K562 (cell line): Measurements from ENCODE around the gene BGN. TPM values are rescaled to one million over a fixed set of nuclear protein-coding genes. Genes with fewer than 3 reads are reported as not detected.

Experiments used
- CBFB ChIP-seq: sonication (generic); formaldehyde crosslinking; IDR thresholded peaks from 2 replicates; pipeline ENCODE4 v1.4.0; 2020; ENCODE audit warnings: mild to moderate bottlenecking, missing genetic modification reagents
- HDAC8 ChIP-seq: fragments of 450-650 bp; IDR thresholded peaks from 2 replicates; pipeline ENCODE4 v1.6.1; 2016; ENCODE audit warnings: mild to moderate bottlenecking, missing genetic modification characterization, moderate library complexity, missing compliant biosample characterization
- NELFE ChIP-seq: IDR thresholded peaks from 2 replicates; pipeline ENCODE4 v1.6.1; 2011; ENCODE audit warnings: mild to moderate bottlenecking; ENCODE audit not compliant: insufficient read depth, insufficient read length
- PPARD ChIP-seq: fragments of 250-450 bp; sonication (Bioruptor Pico); IDR thresholded peaks from 2 replicates; pipeline ENCODE4 v1.8.0; 2022; ENCODE audit warnings: inconsistent platforms, mild to moderate bottlenecking, moderate library complexity
- polyA plus RNA-seq, 8 experiments: library from polyadenylated mRNA; depleted of rRNA in 4 of 8; stranded (reverse) in 5 of 8; unstranded in 3 of 8; fragments of >200 nt; fragmentation: Nextera tagmentation in 2 of 8; fragmentation: Illumina TruSeq in 1 of 8; extraction: Ambion mirVana in 2 of 8; extraction: Trizol in 1 of 8; gene quantifications; 2 replicates each; pipeline versions ENCODE4 v1.2.1 to v1.2.3, GENCODE V29; 2011 to 2014; ENCODE audit warnings: inconsistent platforms in 1 of 8, missing spikeins in 1 of 8
- total RNA-seq, 7 experiments: library from RNA; depleted of rRNA in 6 of 7; stranded (reverse); fragments of >200 nt in 6 of 7; fragmentation: Illumina TruSeq in 2 of 7; extraction: Trizol in 2 of 7; gene quantifications; 2 replicates each; pipeline versions ENCODE4 v1.2.1 to v1.2.3, GENCODE V29; 2011 to 2021; ENCODE audit warnings: low replicate concordance in 1 of 7
- TF ChIP-seq, protein P1 (sequence below): fragments of 450-650 bp; IDR thresholded peaks from 2 replicates; pipeline ENCODE4 v1.6.1; 2016; ENCODE audit warnings: mild to moderate bottlenecking, moderate library complexity
- TF ChIP-seq, protein P2 (sequence below): fragments of 450-650 bp; conservative IDR thresholded peaks from 2 replicates; pipeline ENCODE4 v1.6.1; 2016; ENCODE audit warnings: missing genetic modification characterization, low read depth, mild to moderate bottlenecking, missing compliant biosample characterization, moderate library complexity

BGN gene
- total and polyA plus RNA-seq, 9 of the 15 experiments (the other 6 are each of a cell fraction or from before 2014, with no cell fraction given) = 0.11 TPM; not detected in 8

DNA sequence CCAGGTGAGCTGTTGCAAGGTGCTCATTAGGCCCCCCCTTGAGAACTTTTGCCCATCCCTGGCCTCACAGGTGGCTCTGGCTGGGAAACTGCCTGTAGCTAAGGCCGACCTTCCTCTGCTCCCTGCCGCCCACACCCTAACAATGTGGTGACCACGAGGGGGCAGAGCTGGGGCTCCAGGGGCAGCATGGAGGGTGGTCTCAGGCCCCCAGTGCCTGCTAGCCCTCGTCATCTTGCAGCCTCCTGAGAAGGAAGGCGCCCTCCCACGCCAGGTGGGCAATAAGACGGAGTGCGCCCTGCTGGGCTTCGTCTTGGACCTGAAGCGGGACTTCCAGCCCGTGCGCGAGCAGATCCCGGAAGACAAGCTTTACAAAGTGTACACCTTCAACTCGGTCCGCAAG lies 55.0 kb downstream of the BGN start (continued):
- TF ChIP-seq, protein P1, sequence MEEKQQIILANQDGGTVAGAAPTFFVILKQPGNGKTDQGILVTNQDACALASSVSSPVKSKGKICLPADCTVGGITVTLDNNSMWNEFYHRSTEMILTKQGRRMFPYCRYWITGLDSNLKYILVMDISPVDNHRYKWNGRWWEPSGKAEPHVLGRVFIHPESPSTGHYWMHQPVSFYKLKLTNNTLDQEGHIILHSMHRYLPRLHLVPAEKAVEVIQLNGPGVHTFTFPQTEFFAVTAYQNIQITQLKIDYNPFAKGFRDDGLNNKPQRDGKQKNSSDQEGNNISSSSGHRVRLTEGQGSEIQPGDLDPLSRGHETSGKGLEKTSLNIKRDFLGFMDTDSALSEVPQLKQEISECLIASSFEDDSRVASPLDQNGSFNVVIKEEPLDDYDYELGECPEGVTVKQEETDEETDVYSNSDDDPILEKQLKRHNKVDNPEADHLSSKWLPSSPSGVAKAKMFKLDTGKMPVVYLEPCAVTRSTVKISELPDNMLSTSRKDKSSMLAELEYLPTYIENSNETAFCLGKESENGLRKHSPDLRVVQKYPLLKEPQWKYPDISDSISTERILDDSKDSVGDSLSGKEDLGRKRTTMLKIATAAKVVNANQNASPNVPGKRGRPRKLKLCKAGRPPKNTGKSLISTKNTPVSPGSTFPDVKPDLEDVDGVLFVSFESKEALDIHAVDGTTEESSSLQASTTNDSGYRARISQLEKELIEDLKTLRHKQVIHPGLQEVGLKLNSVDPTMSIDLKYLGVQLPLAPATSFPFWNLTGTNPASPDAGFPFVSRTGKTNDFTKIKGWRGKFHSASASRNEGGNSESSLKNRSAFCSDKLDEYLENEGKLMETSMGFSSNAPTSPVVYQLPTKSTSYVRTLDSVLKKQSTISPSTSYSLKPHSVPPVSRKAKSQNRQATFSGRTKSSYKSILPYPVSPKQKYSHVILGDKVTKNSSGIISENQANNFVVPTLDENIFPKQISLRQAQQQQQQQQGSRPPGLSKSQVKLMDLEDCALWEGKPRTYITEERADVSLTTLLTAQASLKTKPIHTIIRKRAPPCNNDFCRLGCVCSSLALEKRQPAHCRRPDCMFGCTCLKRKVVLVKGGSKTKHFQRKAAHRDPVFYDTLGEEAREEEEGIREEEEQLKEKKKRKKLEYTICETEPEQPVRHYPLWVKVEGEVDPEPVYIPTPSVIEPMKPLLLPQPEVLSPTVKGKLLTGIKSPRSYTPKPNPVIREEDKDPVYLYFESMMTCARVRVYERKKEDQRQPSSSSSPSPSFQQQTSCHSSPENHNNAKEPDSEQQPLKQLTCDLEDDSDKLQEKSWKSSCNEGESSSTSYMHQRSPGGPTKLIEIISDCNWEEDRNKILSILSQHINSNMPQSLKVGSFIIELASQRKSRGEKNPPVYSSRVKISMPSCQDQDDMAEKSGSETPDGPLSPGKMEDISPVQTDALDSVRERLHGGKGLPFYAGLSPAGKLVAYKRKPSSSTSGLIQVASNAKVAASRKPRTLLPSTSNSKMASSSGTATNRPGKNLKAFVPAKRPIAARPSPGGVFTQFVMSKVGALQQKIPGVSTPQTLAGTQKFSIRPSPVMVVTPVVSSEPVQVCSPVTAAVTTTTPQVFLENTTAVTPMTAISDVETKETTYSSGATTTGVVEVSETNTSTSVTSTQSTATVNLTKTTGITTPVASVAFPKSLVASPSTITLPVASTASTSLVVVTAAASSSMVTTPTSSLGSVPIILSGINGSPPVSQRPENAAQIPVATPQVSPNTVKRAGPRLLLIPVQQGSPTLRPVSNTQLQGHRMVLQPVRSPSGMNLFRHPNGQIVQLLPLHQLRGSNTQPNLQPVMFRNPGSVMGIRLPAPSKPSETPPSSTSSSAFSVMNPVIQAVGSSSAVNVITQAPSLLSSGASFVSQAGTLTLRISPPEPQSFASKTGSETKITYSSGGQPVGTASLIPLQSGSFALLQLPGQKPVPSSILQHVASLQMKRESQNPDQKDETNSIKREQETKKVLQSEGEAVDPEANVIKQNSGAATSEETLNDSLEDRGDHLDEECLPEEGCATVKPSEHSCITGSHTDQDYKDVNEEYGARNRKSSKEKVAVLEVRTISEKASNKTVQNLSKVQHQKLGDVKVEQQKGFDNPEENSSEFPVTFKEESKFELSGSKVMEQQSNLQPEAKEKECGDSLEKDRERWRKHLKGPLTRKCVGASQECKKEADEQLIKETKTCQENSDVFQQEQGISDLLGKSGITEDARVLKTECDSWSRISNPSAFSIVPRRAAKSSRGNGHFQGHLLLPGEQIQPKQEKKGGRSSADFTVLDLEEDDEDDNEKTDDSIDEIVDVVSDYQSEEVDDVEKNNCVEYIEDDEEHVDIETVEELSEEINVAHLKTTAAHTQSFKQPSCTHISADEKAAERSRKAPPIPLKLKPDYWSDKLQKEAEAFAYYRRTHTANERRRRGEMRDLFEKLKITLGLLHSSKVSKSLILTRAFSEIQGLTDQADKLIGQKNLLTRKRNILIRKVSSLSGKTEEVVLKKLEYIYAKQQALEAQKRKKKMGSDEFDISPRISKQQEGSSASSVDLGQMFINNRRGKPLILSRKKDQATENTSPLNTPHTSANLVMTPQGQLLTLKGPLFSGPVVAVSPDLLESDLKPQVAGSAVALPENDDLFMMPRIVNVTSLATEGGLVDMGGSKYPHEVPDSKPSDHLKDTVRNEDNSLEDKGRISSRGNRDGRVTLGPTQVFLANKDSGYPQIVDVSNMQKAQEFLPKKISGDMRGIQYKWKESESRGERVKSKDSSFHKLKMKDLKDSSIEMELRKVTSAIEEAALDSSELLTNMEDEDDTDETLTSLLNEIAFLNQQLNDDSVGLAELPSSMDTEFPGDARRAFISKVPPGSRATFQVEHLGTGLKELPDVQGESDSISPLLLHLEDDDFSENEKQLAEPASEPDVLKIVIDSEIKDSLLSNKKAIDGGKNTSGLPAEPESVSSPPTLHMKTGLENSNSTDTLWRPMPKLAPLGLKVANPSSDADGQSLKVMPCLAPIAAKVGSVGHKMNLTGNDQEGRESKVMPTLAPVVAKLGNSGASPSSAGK = peak; percentile 20; the same call in 1 of the 2 replicates
- TF ChIP-seq PPARD (CRISPR knock-in tag) (no peak), NELFE (no peak), CBFB (no peak), HDAC8 (tag) (no peak)
- TF ChIP-seq, protein P2, sequence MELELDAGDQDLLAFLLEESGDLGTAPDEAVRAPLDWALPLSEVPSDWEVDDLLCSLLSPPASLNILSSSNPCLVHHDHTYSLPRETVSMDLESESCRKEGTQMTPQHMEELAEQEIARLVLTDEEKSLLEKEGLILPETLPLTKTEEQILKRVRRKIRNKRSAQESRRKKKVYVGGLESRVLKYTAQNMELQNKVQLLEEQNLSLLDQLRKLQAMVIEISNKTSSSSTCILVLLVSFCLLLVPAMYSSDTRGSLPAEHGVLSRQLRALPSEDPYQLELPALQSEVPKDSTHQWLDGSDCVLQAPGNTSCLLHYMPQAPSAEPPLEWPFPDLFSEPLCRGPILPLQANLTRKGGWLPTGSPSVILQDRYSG (tag) = no peak
